MM.1S (cell line): ENCODE measurements around the gene CCDC182.

ENCODE experiments used
- CTCF ChIP-seq: fragments of 300-600 bp; sonication (generic); IDR thresholded peaks from 2 replicates; pipeline ENCODE4 v1.5.1; 2016; ENCODE audit warnings: antibody characterized with exemption, low read length, mixed read lengths
- EZH2 ChIP-seq: fragments of 300-600 bp; sonication (generic); optimal IDR thresholded peaks from 2 replicates; pipeline ENCODE3; 2017; ENCODE audit warnings: low read depth, mild to moderate bottlenecking, antibody characterized with exemption, low read length, mixed read lengths

GRCh38 chr17:57755480-57756070, 10.5 kb upstream of the CCDC182 start:
- TF ChIP-seq EZH2 (no peak), CTCF (no peak)
